HFFc6 (cell line): ENCODE measurements around the gene CDH16. TPM values are rescaled to one million over a fixed set of nuclear protein-coding genes. Genes with fewer than 3 reads are reported as not detected.

Experiments
- DNase-seq: peaks from one replicate; pipeline ENCODE4 v3.0.0-alpha.2; 2018
- H3K27ac Mint-ChIP-seq: 2 replicates; pipeline ENCODE4 v1.8.0; 2020; ENCODE audit warnings: mild to moderate bottlenecking, mixed read lengths
- H3K27me3 Mint-ChIP-seq: 2 replicates; pipeline ENCODE4 v1.8.0; 2021; ENCODE audit warnings: mild to moderate bottlenecking, moderate library complexity, mixed read lengths; ENCODE audit not compliant: insufficient read depth
- H3K36me3 Mint-ChIP-seq: 2 replicates; pipeline ENCODE4 v1.8.0; 2021; ENCODE audit warnings: low read depth, mixed read lengths
- H3K4me1 Mint-ChIP-seq: 2 replicates; pipeline ENCODE4 v1.8.0; 2020; ENCODE audit warnings: low read depth, mixed read lengths
- H3K4me3 Mint-ChIP-seq: 2 replicates; pipeline ENCODE4 v1.8.0; 2020; ENCODE audit warnings: mild to moderate bottlenecking, moderate library complexity, mixed read lengths
- H3K9me3 Mint-ChIP-seq: 2 replicates; pipeline ENCODE4 v1.8.0; 2020; ENCODE audit warnings: mild to moderate bottlenecking, mixed read lengths
- total RNA-seq, 6 experiments: library from RNA; stranded (reverse); fragmentation: NEBNext Ultra II Directional; extraction: Animal tissue kit (Norgen Biotek cat#: 25700); gene quantifications; 2 replicates in 1 of 6; 3 replicates in 5 of 6; pipeline ENCODE4 v1.2.3, GENCODE V29; 2021
- TF ChIP-seq, protein P1 (sequence below): fragments of 200-600 bp; sonication (generic); IDR thresholded peaks from 2 replicates; pipeline ENCODE4 v1.5.0; 2021; ENCODE audit warnings: antibody characterized with exemption, mild to moderate bottlenecking

CDH16 gene
- total RNA-seq, 6 experiments from 2014 or later: 0.09 TPM; not detected in 5

DNA sequence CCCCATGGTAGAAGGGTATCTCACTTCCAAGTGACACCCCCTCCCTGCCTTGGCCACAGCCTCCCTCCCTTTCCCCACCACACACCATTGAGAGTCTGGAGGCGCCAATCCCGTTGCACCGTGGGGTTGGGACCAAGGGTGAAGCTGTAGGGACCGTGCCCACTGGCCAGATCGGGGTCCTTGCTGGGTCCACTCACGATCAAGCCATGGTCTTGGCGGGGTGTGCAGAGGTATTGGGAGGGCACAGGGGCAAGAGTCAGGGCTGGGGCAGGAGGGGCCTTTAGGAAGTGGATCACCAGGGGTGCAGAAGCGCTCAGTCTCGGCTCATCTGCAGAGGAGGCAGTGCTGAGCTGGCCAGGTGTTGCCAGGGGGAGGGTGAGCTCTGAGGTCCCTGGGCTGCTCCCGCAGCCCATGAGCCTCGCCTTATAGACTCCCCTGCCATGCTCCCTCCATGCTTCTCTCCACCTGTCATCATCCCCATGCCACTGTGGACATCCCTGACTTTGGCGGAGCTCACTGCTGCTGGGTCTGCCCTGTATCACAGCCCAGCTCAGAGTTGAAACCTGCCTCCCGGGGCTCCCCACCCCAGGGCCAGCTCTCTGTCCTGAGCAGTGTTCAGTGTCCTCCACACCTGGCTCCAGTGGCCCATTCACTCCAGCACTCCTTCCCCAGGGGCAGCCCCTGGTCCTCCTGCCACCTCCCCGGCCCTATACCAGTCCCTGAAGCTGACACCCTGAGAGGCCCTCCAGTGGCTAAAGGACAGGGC is 8.3 kb downstream of the CDH16 start:
- Mint-ChIP-seq H3K4me1 (peaks cover 1% of the 10 kb centered on the region), H3K36me3 (no peaks in the 10 kb centered on the region), H3K27me3 (peaks cover 21% of the 10 kb centered on the region), H3K4me3 (no peak overlapping the region), H3K27ac (no peak overlapping the region), H3K9me3 (no peaks in the 10 kb centered on the region)
- TF ChIP-seq, protein P1, sequence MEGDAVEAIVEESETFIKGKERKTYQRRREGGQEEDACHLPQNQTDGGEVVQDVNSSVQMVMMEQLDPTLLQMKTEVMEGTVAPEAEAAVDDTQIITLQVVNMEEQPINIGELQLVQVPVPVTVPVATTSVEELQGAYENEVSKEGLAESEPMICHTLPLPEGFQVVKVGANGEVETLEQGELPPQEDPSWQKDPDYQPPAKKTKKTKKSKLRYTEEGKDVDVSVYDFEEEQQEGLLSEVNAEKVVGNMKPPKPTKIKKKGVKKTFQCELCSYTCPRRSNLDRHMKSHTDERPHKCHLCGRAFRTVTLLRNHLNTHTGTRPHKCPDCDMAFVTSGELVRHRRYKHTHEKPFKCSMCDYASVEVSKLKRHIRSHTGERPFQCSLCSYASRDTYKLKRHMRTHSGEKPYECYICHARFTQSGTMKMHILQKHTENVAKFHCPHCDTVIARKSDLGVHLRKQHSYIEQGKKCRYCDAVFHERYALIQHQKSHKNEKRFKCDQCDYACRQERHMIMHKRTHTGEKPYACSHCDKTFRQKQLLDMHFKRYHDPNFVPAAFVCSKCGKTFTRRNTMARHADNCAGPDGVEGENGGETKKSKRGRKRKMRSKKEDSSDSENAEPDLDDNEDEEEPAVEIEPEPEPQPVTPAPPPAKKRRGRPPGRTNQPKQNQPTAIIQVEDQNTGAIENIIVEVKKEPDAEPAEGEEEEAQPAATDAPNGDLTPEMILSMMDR: no peak
- no peak for DNase-seq

DNA sequence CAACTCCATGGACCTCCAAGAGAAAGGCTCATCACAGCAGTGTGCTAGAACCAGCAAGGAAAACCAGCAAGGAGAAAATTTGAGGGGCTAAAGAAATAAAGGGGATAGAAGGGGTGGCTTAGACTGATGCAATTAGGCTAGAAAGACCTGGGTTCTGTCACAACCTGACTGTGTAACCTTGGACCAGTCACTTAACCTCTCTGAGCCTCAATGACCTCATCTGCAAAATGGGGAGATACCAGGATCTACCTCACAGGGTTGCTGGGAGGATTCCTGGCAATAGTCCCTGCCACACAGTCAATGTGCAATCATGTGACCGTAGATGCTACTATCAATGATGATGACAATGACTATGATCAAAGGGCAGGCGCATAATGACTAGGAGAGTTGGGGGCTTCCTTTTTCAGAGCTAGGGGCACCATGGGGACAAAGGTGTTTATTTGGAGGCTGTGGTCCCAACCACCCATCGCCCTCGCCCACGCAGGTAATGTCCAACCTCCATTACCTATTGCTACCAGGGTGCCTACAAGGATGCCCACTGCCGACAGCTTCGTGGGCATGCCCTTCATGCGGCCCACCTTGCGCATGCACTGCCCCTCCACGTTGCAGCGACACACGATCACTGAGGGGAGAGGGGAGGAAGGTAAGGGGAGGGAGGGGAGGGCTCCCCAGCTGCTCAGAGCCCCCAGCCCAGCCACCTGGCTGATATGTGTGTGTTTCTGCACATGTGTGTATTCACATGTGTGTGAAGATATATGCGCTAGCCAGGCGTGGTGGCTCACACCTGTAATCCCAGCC is 9.7 kb downstream of the CDH16 start:
- Mint-ChIP-seq H3K27me3 (peaks cover 19% of the 10 kb centered on the region), H3K27ac (no peak overlapping the region), H3K36me3 (no peaks in the 10 kb centered on the region), H3K4me1 (peaks cover 11% of the 10 kb centered on the region), H3K4me3 (no peak overlapping the region), H3K9me3 (no peaks in the 10 kb centered on the region)
- TF ChIP-seq, protein P1: no peak
- DNase-seq: no peak

DNA sequence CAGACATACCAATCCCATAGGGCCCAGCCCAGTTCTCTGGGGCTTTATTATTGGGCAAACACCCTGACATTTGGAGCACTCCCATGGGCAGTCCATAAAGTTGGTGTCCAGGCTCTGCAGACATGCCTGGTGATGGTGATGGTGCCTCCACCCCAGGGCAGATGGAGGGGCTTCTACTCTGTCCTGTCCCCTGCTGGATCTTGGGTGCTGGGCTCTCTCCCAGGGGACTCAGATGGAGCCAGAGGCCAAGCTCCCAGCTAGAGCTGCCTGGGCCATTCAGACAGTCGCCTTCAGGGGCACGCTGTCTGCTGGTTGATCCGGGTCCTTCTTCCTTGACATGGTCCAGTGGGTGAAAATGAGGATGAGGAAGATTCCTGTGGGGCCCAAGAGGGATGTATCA is 10.6 kb downstream of the CDH16 start:
- TF ChIP-seq, protein P1: no peak
- H3K27ac Mint-ChIP-seq: no peak overlapping the region
- H3K9me3 Mint-ChIP-seq: no peaks in the 10 kb centered on the region
- no peak overlapping the region for H3K4me3 Mint-ChIP-seq
- peaks cover 19% of the 10 kb centered on the region for H3K27me3 Mint-ChIP-seq
- H3K36me3 Mint-ChIP-seq: no peaks in the 10 kb centered on the region
- no peak for DNase-seq
- peaks cover 11% of the 10 kb centered on the region for H3K4me1 Mint-ChIP-seq

DNA sequence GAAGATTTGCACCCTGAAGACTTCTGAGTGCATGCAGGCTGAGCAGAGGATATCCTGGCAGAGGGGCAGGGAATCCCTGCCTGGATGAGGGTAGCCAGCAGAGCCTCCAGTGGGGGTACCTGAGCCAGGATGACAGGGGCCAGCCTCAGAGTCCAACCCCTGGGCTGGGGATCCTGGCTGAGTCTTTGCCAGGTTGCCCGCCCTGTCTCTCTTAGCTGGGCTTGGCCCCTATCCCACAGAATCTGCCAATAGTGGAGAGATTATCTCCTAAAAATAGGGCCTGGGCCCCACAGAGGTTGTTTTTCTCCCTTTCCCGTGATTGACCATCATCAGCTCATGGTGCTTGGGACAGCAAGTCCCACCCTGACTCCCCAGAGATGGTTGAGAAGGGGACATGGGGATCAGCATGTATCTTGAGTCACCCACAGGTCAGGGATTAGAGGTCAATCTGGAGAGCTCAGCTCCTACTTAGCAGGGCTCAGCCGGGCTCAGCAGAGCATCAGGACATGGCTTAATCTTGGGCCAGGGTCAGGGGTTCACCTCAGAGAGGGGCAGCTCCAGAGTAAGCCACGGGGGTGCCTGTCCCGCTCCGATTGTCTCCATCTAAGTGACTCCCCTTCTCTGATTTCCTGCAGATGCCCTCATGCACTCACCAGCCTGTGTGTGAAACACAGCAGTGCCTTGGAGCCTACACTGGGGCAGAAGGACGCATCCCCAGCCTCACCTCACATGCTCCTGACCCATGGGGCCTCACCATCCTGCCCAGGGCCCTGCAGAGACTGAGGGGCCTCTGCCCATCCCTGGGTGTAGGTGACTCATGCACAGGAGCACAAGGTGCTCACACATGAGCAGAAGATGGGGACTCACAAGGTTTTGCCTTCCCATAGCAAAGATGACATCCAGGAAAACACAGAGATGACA is 11.5 kb downstream of the CDH16 start:
- no peak for DNase-seq
- H3K27ac Mint-ChIP-seq: no peak overlapping the region
- H3K36me3 Mint-ChIP-seq: no peaks in the 10 kb centered on the region
- no peak overlapping the region for H3K4me3 Mint-ChIP-seq
- H3K9me3 Mint-ChIP-seq: no peaks in the 10 kb centered on the region
- peaks cover 19% of the 10 kb centered on the region for H3K27me3 Mint-ChIP-seq
- peaks cover 11% of the 10 kb centered on the region for H3K4me1 Mint-ChIP-seq
- TF ChIP-seq, protein P1: no peak
